GM12872 (cell line): Measurements from ENCODE around the gene OLFM4.

Experiments
- CTCF ChIP-seq: IDR thresholded peaks from 3 replicates; pipeline ENCODE4 v1.5.1; 2011; ENCODE audit warnings: low read depth, mild to moderate bottlenecking, low read length, moderate library complexity; ENCODE audit not compliant: insufficient read depth

OLFM4 gene

GRCh38 chr13:53073711-53074110 is 45.1 kb downstream of the OLFM4 start:
- TF ChIP-seq CTCF: no peak

- no peak for TF ChIP-seq CTCF
Measured at GRCh38 chr13:53074114-53074513, 45.5 kb downstream of the OLFM4 start.

GRCh38 chr13:53075356-53076041 is 46.9 kb downstream of the OLFM4 start:
- TF ChIP-seq CTCF: no peak

- TF ChIP-seq CTCF: no peak
Measured at GRCh38 chr13:53079691-53080090, 51.1 kb downstream of the OLFM4 start.

- TF ChIP-seq CTCF: no peak
Measured at GRCh38 chr13:53088871-53089270, 60.3 kb downstream of the OLFM4 start.

GRCh38 chr13:53089951-53090350 is 61.3 kb downstream of the OLFM4 start:
- no peak for TF ChIP-seq CTCF

GRCh38 chr13:53090461-53090860 is 61.8 kb downstream of the OLFM4 start:
- no peak for TF ChIP-seq CTCF
